ENCODE results near the gene RFX3. TPM values are rescaled to one million over a fixed set of nuclear protein-coding genes. Genes with fewer than 3 reads are reported as not detected.

The RFX3 gene
- total RNA-seq, 2 donors from 2014 or later = 2.2 to 2.7 TPM

GRCh38 chr9:3433066-3433465 lies 92.7 kb downstream of the RFX3 start:
- no peaks in the 10 kb centered on the region for H3K36me3 ChIP-seq
- no peaks in the 10 kb centered on the region for H3K4me1 ChIP-seq

GRCh38 chr9:3431890-3432289 lies 93.9 kb downstream of the RFX3 start:
- TF ChIP-seq CTCF (IDR thresholded peaks at IDR 0.05) = no peak
- Histone ChIP-seq H3K27me3 (no peaks in the 10 kb centered on the region), H3K36me3 (no peaks in the 10 kb centered on the region), H3K4me3 (no peak overlapping the region), H3K27ac (no peak overlapping the region), H3K4me1 (no peaks in the 10 kb centered on the region), H3K9me3 (no peaks in the 10 kb centered on the region)
- DNase-seq (ENCODE audit: low spot score) = no peak

More at GRCh38 chr9:3433066-3433465, 92.7 kb downstream of the RFX3 start:
- DNase-seq (ENCODE audit: low spot score) = no peak
- Histone ChIP-seq H3K27ac (no peak overlapping the region), H3K4me3 (no peak overlapping the region), H3K27me3 (no peaks in the 10 kb centered on the region), H3K9me3 (no peaks in the 10 kb centered on the region)
- no peak for TF ChIP-seq CTCF (IDR thresholded peaks at IDR 0.05)

GRCh38 chr9:3419893-3420292 lies 105.9 kb downstream of the RFX3 start:
- Histone ChIP-seq H3K27ac (no peak overlapping the region), H3K4me3 (no peak overlapping the region), H3K9me3 (no peaks in the 10 kb centered on the region), H3K36me3 (no peaks in the 10 kb centered on the region), H3K27me3 (no peaks in the 10 kb centered on the region), H3K4me1 (no peaks in the 10 kb centered on the region)
- TF ChIP-seq CTCF (IDR thresholded peaks at IDR 0.05) = no peak
- no peak for DNase-seq (ENCODE audit: low spot score)

- DNase-seq (ENCODE audit: low spot score) = no peak
- Histone ChIP-seq H3K27ac (no peak overlapping the region), H3K4me3 (no peak overlapping the region), H3K36me3 (no peaks in the 10 kb centered on the region), H3K27me3 (no peaks in the 10 kb centered on the region), H3K4me1 (peaks cover 0 to 4% of the 10 kb centered on the region in 2 donors), H3K9me3 (no peaks in the 10 kb centered on the region)
- TF ChIP-seq CTCF (IDR thresholded peaks at IDR 0.05) = no peak
These were observed 109.9 kb downstream of the RFX3 start for GRCh38 chr9:3415906-3416305.

- TF ChIP-seq CTCF (IDR thresholded peaks at IDR 0.05) = no peak
- no peak overlapping the region for H3K27ac ChIP-seq
- no peaks in the 10 kb centered on the region for H3K27me3 ChIP-seq
- no peak for DNase-seq (ENCODE audit: low spot score)
- H3K9me3 ChIP-seq = no peaks in the 10 kb centered on the region
- no peak overlapping the region for H3K4me3 ChIP-seq
- H3K4me1 ChIP-seq = peaks cover 0 to 4% of the 10 kb centered on the region in 2 donors
- no peaks in the 10 kb centered on the region for H3K36me3 ChIP-seq
These were observed 111.8 kb downstream of the RFX3 start for GRCh38 chr9:3413984-3414383.

GRCh38 chr9:3410461-3410860 lies 115.3 kb downstream of the RFX3 start:
- Histone ChIP-seq H3K27me3 (no peaks in the 10 kb centered on the region), H3K4me1 (peaks cover 0 to 4% of the 10 kb centered on the region in 2 donors), H3K27ac (no peak overlapping the region), H3K36me3 (no peaks in the 10 kb centered on the region), H3K9me3 (no peaks in the 10 kb centered on the region), H3K4me3 (no peak overlapping the region)
- DNase-seq (ENCODE audit: low spot score) = no peak
- no peak for TF ChIP-seq CTCF (IDR thresholded peaks at IDR 0.05)
